SK-N-SH (cell line): Measurements from ENCODE around the gene SLC4A9. TPM values are rescaled to one million over a fixed set of nuclear protein-coding genes. Genes with fewer than 3 reads are reported as not detected.

Experiments used
- CTCF ChIA-PET: fragments of 300-600, 350-600 bp; formaldehyde crosslinking; extraction: SDS; loops from one replicate; lab custom pipeline; 2021; lab: Yijun Ruan, JAX
- POLR2A ChIA-PET: fragments of 350-600 bp; sonication (Branson Sonifier 250); formaldehyde crosslinking; extraction: SDS; loops from one replicate; lab custom pipeline; 2020; ENCODE audit warnings: antibody characterized with exemption, inconsistent platforms; lab: Yijun Ruan, JAX
- DNase-seq: peaks from one replicate; pipeline ENCODE4 v3.0.0; 2012
- H2AFZ ChIP-seq: fragments of 200-600 bp; sonication (generic); 2 replicates; pipeline ENCODE4 v1.8.1; 2016; ENCODE audit warnings: antibody characterized with exemption, mild to moderate bottlenecking, low read depth
- H3F3A ChIP-seq: fragments of 200-600 bp; sonication (generic); replicated peaks from 2 replicates; pipeline ENCODE3; 2016; ENCODE audit warnings: antibody characterized with exemption, mild to moderate bottlenecking; ENCODE audit not compliant: insufficient read depth
- H3K27ac ChIP-seq, 2 experiments: fragments of 200-500 bp in 1 of 2; fragments of 200-600 bp in 1 of 2; sonication (Bioruptor generic) in 1 of 2; sonication (generic), shearing (Covaris generic) in 1 of 2; 2 replicates each; pipeline versions ENCODE4 v1.5.1 to v1.6.1; 2014 to 2016; ENCODE audit warnings: low read depth in 2 of 2, inconsistent platforms in 1 of 2, low read length in 1 of 2, mild to moderate bottlenecking in 1 of 2, mixed read lengths in 1 of 2
- H3K27me3 ChIP-seq: fragments of 200-600 bp; sonication (generic), shearing (Covaris generic); 2 replicates; pipeline ENCODE4 v1.6.1; 2016; ENCODE audit warnings: mixed run types; ENCODE audit not compliant: insufficient read depth
- H3K36me3 ChIP-seq, 2 experiments: fragments of 200-500 bp in 1 of 2; fragments of 200-600 bp in 1 of 2; sonication (Bioruptor generic) in 1 of 2; sonication (generic) in 1 of 2; replicated peaks in 1 of 2; 2 replicates each; pipeline versions ENCODE3 to v1.5.1; 2014 to 2016; ENCODE audit warnings: low read length in 1 of 2, mild to moderate bottlenecking in 1 of 2; ENCODE audit not compliant: insufficient read depth in 2 of 2, control insufficient read depth in 1 of 2
- H3K4me1 ChIP-seq, 2 experiments: fragments of 200-500 bp in 1 of 2; fragments of 200-600 bp in 1 of 2; sonication (Bioruptor generic) in 1 of 2; sonication (generic), shearing (Covaris generic) in 1 of 2; 2 replicates each; pipeline versions ENCODE4 v1.5.1 to v1.6.1; 2014 to 2016; ENCODE audit warnings: low read depth in 1 of 2, low read length in 1 of 2, mixed run types in 1 of 2; ENCODE audit not compliant: insufficient read depth in 2 of 2, control insufficient read depth in 1 of 2
- H3K4me2 ChIP-seq: fragments of 200-600 bp; sonication (generic), shearing (Covaris generic); 2 replicates; pipeline ENCODE4 v1.6.1; 2017; ENCODE audit warnings: mixed run types
- H3K4me3 ChIP-seq, 2 experiments: fragments of 200-500 bp in 1 of 2; fragments of 200-600 bp in 1 of 2; sonication (Bioruptor generic) in 1 of 2; sonication (generic), shearing (Covaris generic) in 1 of 2; 2 replicates each; pipeline versions ENCODE4 v1.5.1 to v1.8.1; 2014 to 2016; ENCODE audit warnings: low read depth in 2 of 2, inconsistent platforms in 1 of 2, low read length in 1 of 2, mild to moderate bottlenecking in 1 of 2, mixed read lengths in 1 of 2, moderate library complexity in 1 of 2
- H3K79me2 ChIP-seq: fragments of 200-600 bp; sonication (generic); 2 replicates; pipeline ENCODE4 v1.8.1; 2017; ENCODE audit warnings: mild to moderate bottlenecking; ENCODE audit not compliant: insufficient read depth
- H3K9ac ChIP-seq: fragments of 200-600 bp; sonication (generic); 2 replicates; pipeline ENCODE4 v1.6.1; 2017; ENCODE audit warnings: mixed run types
- H3K9me2 ChIP-seq: fragments of 200-600 bp; sonication (generic); 2 replicates; pipeline ENCODE4 v1.6.1; 2017; ENCODE audit warnings: mixed run types
- H3K9me3 ChIP-seq: fragments of 200-600 bp; sonication (generic); 2 replicates; pipeline ENCODE4 v1.6.1; 2017; ENCODE audit warnings: mixed run types, mild to moderate bottlenecking, moderate library complexity
- H4K20me1 ChIP-seq: fragments of 200-600 bp; sonication (generic); 2 replicates; pipeline ENCODE4 v1.6.1; 2017; ENCODE audit warnings: mild to moderate bottlenecking, mixed run types; ENCODE audit not compliant: insufficient read depth
- CTCF ChIP-seq: fragments of 200-600 bp; sonication (generic); IDR thresholded peaks from 2 replicates; pipeline ENCODE4 v1.6.1; 2017; ENCODE audit warnings: antibody characterized with exemption, mild to moderate bottlenecking, moderate library complexity
- ELF1 ChIP-seq: IDR thresholded peaks from 2 replicates; pipeline ENCODE4 v1.4.0; 2012
- EP300 ChIP-seq, 2 experiments: IDR thresholded peaks; 2 replicates each; pipeline versions ENCODE4 v1.4.0 to v1.6.1; 2012; ENCODE audit warnings: borderline replicate concordance in 1 of 2, low read depth in 1 of 2, low read length in 1 of 2
- EZH2phosphoT487 ChIP-seq: fragments of 200-600 bp; sonication (generic); IDR thresholded peaks from 2 replicates; pipeline ENCODE4 v1.6.1; 2017; ENCODE audit warnings: low read depth, mixed run types, mild to moderate bottlenecking, antibody characterized with exemption, moderate library complexity, borderline replicate concordance
- FOXJ3 ChIP-seq: sonication (generic); formaldehyde crosslinking; IDR thresholded peaks from 2 replicates; pipeline ENCODE4 v1.5.1; 2020; ENCODE audit warnings: mild to moderate bottlenecking, missing genetic modification reagents
- FOXM1 ChIP-seq: IDR thresholded peaks from 2 replicates; pipeline ENCODE4 v1.4.0; 2012; ENCODE audit warnings: low read depth, mild to moderate bottlenecking
- GABPA ChIP-seq: IDR thresholded peaks from 2 replicates; pipeline ENCODE4 v1.4.0; 2012; ENCODE audit warnings: low read depth, mild to moderate bottlenecking
- MXI1 ChIP-seq: IDR thresholded peaks from 2 replicates; pipeline ENCODE4 v1.6.1; 2012; ENCODE audit warnings: mild to moderate bottlenecking, low read depth, low read length, improper control_type of control experiment
- NFIC ChIP-seq: IDR thresholded peaks from 2 replicates; pipeline ENCODE4 v1.4.0; 2012; ENCODE audit warnings: borderline replicate concordance
- NRF1 ChIP-seq: IDR thresholded peaks from 2 replicates; pipeline ENCODE4 v1.6.1; 2012; ENCODE audit warnings: low read depth, mild to moderate bottlenecking, low read length
- POLR2AphosphoS5 ChIP-seq: IDR thresholded peaks from 2 replicates; pipeline ENCODE4 v1.6.1; 2012; ENCODE audit warnings: low read depth, low read length
- RCOR1 ChIP-seq: fragments of 150-350 bp; IDR thresholded peaks from 2 replicates; pipeline ENCODE4 v1.6.1; 2017; ENCODE audit warnings: antibody characterized with exemption, low read length
- REST ChIP-seq: IDR thresholded peaks from 2 replicates; pipeline ENCODE4 v1.6.1; 2012; ENCODE audit warnings: mild to moderate bottlenecking, low read depth, low read length, moderate library complexity
- RFX5 ChIP-seq: IDR thresholded peaks from 2 replicates; pipeline ENCODE4 v1.6.1; 2012; ENCODE audit warnings: mild to moderate bottlenecking, improper control_type of control experiment, low read length
- RXRA ChIP-seq: IDR thresholded peaks from 2 replicates; pipeline ENCODE4 v1.4.0; 2012; ENCODE audit warnings: low read depth, mild to moderate bottlenecking, borderline replicate concordance
- SIN3A ChIP-seq: IDR thresholded peaks from 2 replicates; pipeline ENCODE4 v1.6.1; 2012; ENCODE audit warnings: low read depth, mild to moderate bottlenecking, low read length, moderate library complexity, borderline replicate concordance
- ZBTB33 ChIP-seq: IDR thresholded peaks from 2 replicates; pipeline ENCODE4 v1.4.0; 2012; ENCODE audit warnings: low read depth, borderline replicate concordance
- WGBS: methylation state at CpG from one replicate; pipeline ENCODE4 v1.1.6; 2017; ENCODE audit warnings: low lambda C conversion rate; 5-methylcytosine and 5-hydroxymethylcytosine counted together
- polyA plus RNA-seq, 3 experiments: library from polyadenylated mRNA; depleted of rRNA; stranded (reverse); fragments of >200 nt; gene quantifications; 2 replicates each; pipeline ENCODE4 v1.2.3, GENCODE V29; 2012

SLC4A9 gene
- polyA plus RNA-seq, 1 of the 3 experiments (the other 2 are of a cell fraction), result 0.02 TPM

GRCh38 chr5:140420226-140420570 lies 60.2 kb downstream of the SLC4A9 start:
- Histone ChIP-seq H2AFZ (no peak overlapping the region), H3K27me3 (no peaks in the 10 kb centered on the region), H3K27ac (no peak overlapping the region), H4K20me1 (peaks cover 70% of the 10 kb centered on the region), H3K79me2 (peaks cover 96% of the 10 kb centered on the region), H3K9me2 (no peaks in the 10 kb centered on the region), H3K9ac (no peak overlapping the region), H3K36me3 (peaks cover under 1 to 3% of the 10 kb centered on the region in 2 experiments), H3K4me1 (no peaks in the 10 kb centered on the region), H3K9me3 (no peaks in the 10 kb centered on the region), H3F3A (no peaks in the 10 kb centered on the region), H3K4me3 (no peak overlapping the region), H3K4me2 (no peak overlapping the region)
- ChIA-PET CTCF (interaction anchor here (1.0 kb wide), 1 partner anchor 57 kb away, joined by 3 read pairs; no protein-coding TSS in a partner anchor), POLR2A (interaction anchor here (1.2 kb wide), 1 partner anchor 137 kb away, joined by 4 read pairs; the partner anchor contains the start of gene SRA1)
- DNase-seq, result no peak
- WGBS, result 97% methylated on average over 4 of the region's 4 CpGs
- TF ChIP-seq NFIC (no peak), FOXM1 (no peak), RXRA (no peak), RCOR1 (no peak), ELF1 (no peak), RFX5 (no peak), GABPA (no peak), NRF1 (no peak), CTCF (no peak), POLR2AphosphoS5 (no peak), MXI1 (no peak)

- 93% methylated on average over 5 of the region's 5 CpGs for WGBS
- CTCF ChIA-PET, result interaction anchor here (0.6 to 1.0 kb wide), 2 partner anchors 45 to 57 kb away, joined by 3 read pairs; no protein-coding TSS in a partner anchor
- no peak for TF ChIP-seq FOXJ3 (CRISPR knock-in tag)
- no peak for TF ChIP-seq ELF1
- no peak for TF ChIP-seq EP300 (IDR thresholded peaks at IDR 0.05; ENCODE audit: borderline replicate concordance in 1 of 2, low read depth in 1 of 2, low read length in 1 of 2)
- no peak for TF ChIP-seq EZH2phosphoT487
- TF ChIP-seq ZBTB33, result no peak
- TF ChIP-seq REST, result no peak
- TF ChIP-seq FOXM1, result no peak
- TF ChIP-seq SIN3A, result no peak
- no peak for TF ChIP-seq CTCF
- no peak for TF ChIP-seq NRF1
These were observed 60.8 kb downstream of the SLC4A9 start for GRCh38 chr5:140420665-140421361.

More at GRCh38 chr5:140420665-140421361, 60.8 kb downstream of the SLC4A9 start:
- no peaks in the 10 kb centered on the region for H3K9me2 ChIP-seq
- no peak overlapping the region for H3K27ac ChIP-seq
- no peak overlapping the region for H2AFZ ChIP-seq
- peaks cover 3 to 5% of the 10 kb centered on the region in 2 experiments for H3K36me3 ChIP-seq
- no peak overlapping the region for H3K4me2 ChIP-seq
- peaks cover 75% of the 10 kb centered on the region for H4K20me1 ChIP-seq
- no peak overlapping the region for H3K4me3 ChIP-seq
- no peaks in the 10 kb centered on the region for H3K9me3 ChIP-seq
- H3F3A ChIP-seq, result no peaks in the 10 kb centered on the region
- peaks cover 96% of the 10 kb centered on the region for H3K79me2 ChIP-seq
- no peaks in the 10 kb centered on the region for H3K27me3 ChIP-seq
- POLR2A ChIA-PET, result no interaction called here
- no peak overlapping the region for H3K9ac ChIP-seq
- no peak for DNase-seq
- no peaks in the 10 kb centered on the region for H3K4me1 ChIP-seq
